ENCODE results near the gene ZNF445.
A peak's percentile ranks its signal among the peaks of the same experiment; 100 is the strongest.
"Not testable (repeated sequence)": the region's sequence is repeated elsewhere in the genome, so short reads cannot be mapped to it uniquely, and the experiment has no call there.

ZNF445 gene

DNA sequence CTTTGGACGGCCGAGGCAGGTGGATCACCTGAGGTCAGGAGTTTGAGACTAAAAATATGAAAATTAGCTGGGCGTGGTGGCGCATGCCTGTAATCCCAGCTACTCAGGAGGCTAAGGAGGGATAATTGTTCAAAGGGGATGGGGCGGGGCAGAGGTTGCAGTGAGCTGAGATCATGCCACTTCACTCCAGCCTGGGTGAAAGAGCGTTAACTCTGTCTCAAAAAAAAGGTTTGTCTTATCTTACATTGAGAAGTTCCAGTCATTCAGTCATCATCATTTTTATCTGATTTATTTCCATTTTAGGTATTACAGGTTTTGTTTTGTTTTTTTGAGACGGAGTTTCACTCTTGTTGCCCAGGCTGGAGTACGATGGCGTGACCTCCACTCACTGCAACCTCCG lies 2.6 kb downstream of the ZNF445 start:
- DNase-seq: not testable (repeated sequence)

DNA sequence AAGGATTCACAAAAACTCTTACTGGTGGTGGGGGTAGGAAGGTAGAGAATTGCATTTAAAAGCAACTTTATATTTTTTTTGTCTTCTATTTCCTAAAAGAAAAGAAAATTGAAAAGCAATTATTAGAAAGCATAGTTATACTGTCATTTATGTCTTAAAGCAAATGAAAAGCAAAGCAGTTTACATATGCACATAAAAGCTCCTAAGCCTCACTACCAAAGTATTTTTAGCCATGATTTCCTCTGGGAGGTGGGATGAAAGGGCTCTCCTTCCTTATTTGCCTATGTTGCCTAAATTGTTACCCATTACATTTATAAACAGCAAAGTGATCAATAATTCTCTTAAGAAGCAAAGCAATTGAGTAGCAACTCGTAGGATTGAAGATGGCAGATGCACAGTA lies 7.0 kb downstream of the ZNF445 start:
- no peak for DNase-seq

DNA sequence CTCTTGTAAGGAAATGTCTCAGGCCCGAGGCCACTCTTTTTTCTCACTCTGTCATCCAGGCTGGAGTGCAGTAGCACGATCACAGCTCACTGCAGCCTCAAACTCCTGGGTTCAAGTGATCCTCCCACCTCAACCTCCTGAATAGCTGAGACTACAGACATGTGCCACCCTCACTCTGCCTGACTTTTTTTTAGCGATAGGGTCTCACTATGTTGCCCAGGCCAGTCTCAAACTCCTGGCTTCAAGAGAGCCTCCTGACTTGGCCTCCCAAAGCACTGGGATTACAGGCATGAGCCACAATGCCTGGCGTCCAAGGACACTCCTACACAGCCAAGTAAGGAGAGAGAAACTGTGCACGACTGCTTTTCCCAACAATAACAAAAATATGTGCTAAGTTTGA lies 7.6 kb downstream of the ZNF445 start:
- DNase-seq: no peak

- DNase-seq: peak; percentile 61
Measured at GRCh38 chr3:44468572-44469520, 8.6 kb downstream of the ZNF445 start.

DNA sequence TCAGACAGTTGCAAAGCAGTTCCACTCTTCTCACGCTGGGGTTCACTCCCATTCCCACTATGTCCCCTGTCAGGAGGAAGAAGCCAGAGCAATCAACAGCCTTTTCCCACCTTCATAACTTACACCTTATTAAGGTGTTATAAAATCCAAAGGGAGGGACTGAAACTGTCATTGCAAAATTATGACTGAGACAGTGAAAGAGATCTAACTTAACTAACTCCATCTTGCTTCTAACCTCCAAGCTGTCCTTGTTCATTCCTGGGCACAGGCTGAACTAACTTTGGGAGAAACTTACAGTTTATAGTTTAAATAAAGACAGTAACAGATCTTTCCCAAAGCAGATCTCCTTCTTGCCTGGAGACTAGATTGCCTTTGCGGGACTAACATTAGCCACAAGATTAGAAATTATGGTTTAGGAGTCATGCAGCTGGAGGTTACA lies 9.4 kb downstream of the ZNF445 start:
- not testable (repeated sequence) for DNase-seq

GRCh38 chr3:44467241-44467640 lies 10.2 kb downstream of the ZNF445 start:
- DNase-seq: no peak

GRCh38 chr3:44464920-44465319 lies 12.6 kb downstream of the ZNF445 start:
- not testable (repeated sequence) for DNase-seq

GRCh38 chr3:44464509-44464908 lies 13.0 kb downstream of the ZNF445 start:
- no peak for DNase-seq

- not testable (repeated sequence) for DNase-seq
Measured at GRCh38 chr3:44460050-44460449, 17.4 kb downstream of the ZNF445 start.

DNA sequence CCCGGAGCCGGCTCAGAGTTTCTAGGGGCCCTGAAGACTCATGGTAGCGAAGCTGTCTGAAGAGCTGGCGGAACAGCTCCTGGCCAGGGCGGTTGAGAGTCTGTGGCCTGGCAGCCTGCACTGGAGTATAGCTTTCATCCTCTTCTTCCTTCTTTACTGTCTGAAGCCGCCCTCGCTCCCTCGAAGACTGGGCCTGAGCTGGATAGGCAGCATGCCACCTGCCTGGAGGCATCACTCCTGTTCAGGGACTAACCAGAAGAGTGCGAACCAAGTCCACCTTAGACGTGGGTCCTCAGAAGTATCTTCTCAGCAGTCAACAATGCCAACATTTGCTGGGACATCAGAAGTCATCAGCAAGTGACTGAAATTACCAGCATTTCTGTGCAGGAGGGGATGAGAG lies 22.2 kb downstream of the ZNF445 start:
- DNase-seq: no peak

DNA sequence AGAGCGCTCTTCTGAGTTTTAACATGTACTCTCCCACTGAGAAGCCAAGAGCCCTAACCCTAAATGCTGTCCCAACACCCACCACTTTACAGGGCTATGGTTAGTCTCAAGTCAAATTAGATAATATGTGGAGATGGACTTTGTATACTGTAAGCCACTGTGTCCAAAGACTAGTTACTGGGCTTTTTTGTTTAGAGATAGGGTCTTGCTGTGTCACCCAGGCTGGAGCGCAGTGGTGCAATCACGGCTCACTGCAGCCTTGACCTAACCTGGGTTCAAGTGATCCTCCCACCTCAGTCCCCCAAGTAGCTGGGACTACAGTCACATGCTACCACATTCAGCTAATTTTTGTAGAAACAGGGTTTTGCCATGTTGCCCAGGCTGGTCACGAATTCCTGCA lies 23.2 kb downstream of the ZNF445 start:
- no peak for DNase-seq

DNA sequence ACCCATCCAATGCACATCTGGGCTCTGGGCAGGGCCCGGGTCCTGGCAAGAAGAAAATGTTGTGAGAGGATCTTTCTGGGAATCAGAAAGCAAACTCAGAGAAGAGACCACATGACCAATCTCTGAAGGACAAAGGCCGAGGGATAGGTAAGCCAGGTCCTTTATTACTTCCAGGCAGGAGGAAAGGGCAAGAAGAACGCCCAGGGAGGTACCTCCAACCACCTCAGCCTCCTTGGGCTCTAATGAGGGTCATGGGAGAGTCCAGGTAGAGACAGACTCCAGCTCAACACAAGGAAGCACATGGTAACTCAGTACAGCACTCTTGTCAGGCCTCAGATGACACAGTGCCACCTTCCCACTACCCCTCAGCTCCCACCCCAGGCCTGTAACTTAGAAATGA lies 26.0 kb downstream of the ZNF445 start:
- DNase-seq: no peak

DNA sequence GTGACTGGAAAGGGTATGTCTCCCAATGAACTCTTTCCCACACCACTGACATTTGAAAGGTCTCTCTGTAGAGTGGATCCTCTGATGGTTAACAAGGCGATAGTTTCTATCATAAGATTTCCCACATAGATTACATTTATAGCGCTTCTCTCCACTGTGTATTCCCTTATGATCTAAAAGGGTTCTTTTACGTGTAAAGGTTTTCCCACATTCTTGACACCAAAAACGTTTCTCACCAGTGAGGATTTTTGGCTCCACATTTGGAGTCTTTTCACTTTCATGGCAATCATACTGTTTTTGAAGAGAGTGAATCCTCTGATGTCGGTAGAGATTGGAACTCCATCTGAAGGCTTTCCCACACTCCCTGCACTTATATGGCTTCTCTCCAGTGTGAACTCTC lies 30.5 kb downstream of the ZNF445 start:
- no peak for DNase-seq

DNA sequence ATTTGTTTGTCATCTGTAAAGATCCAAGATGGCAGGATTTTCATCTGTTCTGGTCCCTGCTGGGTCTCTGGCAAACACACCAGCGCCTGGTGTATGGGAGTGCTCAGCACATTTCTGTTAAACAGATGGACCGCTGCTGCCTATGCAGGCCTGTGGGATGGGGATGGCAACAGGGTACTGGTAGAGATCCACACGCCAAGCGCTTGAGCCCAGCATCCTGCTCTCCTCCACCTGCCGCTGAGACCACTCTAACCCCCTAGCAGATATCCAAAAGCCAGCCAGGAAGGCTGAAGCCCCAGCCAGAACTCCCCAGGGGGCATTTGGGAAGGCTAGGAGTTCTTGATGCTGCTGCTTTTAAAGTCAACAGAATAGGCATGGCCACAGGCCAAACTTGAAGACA lies 31.7 kb downstream of the ZNF445 start:
- no peak for DNase-seq

- no peak for DNase-seq
Measured at GRCh38 chr3:44444896-44445691, 32.4 kb downstream of the ZNF445 start.

- no peak for DNase-seq
Measured at GRCh38 chr3:44444437-44444836, 33.0 kb downstream of the ZNF445 start.

- DNase-seq: no peak
Measured at GRCh38 chr3:44442596-44443309, 34.7 kb downstream of the ZNF445 start.

DNA sequence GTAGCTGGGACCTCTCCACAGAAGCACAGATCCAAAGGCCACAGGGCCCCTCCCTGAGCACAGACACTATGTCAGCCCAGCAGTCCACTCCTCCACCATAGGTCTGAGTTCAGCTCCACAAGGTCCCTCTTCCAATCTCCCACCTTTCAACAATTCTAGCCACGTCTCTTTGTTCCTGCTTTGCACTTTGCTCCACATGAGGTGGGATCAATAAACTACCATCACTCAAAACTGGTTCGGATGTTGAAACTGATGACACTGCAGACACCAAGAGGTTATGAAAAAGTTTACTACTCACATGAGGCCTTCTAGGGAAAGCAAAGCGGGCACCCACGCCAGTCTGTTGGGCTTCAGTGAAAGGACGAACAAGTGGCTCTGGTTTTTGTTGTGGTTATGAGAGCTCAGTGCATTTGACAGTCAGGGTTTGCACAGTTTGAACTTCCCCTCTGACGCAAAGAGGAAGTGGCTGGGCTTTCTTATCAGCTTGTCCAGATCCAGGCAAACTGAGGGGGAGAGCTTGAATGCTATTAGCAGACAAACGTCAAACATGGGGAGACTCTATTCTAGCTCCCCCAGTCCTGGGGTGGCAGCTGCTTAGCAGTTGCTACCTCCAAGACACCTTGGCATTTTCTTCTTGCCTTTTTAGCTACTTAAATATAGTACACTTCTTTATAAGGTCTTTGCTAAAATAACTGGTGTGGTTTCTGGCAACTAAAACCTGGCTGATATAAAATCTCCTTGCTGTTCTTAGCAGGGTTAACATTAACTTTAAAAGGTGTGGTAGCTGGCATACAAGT lies 37.8 kb downstream of the ZNF445 start:
- peak; percentile 3 for DNase-seq

- no peak for DNase-seq
Measured at GRCh38 chr3:44437800-44438199, 39.7 kb downstream of the ZNF445 start.

GRCh38 chr3:44436181-44436580 lies 41.3 kb downstream of the ZNF445 start:
- no peak for DNase-seq

GRCh38 chr3:44434834-44435510 lies 42.5 kb downstream of the ZNF445 start:
- no peak for DNase-seq

DNA sequence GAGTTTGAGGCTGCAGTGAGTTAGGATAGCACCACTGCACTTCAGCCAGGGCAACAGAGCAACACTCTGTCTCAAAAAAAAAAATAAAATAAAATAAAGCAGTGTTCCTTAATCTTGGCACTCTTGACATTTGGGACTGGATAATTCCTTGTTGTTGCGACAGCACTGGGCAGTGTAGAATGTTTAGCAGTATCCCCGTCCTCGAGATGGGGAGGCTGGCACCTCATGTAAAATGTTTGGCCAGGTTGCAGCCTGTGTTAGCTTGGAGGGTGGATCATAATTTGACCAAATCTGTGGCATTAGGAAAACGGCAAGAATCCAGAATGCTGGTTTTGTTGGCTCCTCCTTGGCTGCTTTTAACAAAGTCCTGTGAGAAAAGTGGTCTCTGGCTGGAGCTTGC lies 47.0 kb downstream of the ZNF445 start:
- DNase-seq: no peak
